ENCODE data around the gene CHST15.

The CHST15 gene

GRCh38 chr10:124059551-124059950 is 33.8 kb downstream of the CHST15 start:
- no peak for ATAC-seq
- peaks cover 7% of the 10 kb centered on the region for H3K4me1 Mint-ChIP-seq

GRCh38 chr10:124058346-124059003 is 34.9 kb downstream of the CHST15 start:
- H3K4me1 Mint-ChIP-seq, result no peaks in the 10 kb centered on the region
- H3K36me3 Mint-ChIP-seq, result no peaks in the 10 kb centered on the region
- no peaks in the 10 kb centered on the region for H3K9me3 Mint-ChIP-seq
- H3K27ac Mint-ChIP-seq, result no peak overlapping the region
- ATAC-seq (no peak), DNase-seq (ENCODE audit: low spot score in 2 of 2) (no peak)
- no peak overlapping the region for H3K4me3 Mint-ChIP-seq

More at GRCh38 chr10:124059551-124059950, 33.8 kb downstream of the CHST15 start:
- Mint-ChIP-seq H3K4me3 (no peak overlapping the region), H3K27ac (no peak overlapping the region), H3K9me3 (no peaks in the 10 kb centered on the region), H3K36me3 (no peaks in the 10 kb centered on the region)
- DNase-seq (ENCODE audit: low spot score in 2 of 2), result no peak

- Mint-ChIP-seq H3K9me3 (no peaks in the 10 kb centered on the region), H3K4me3 (no peak overlapping the region), H3K36me3 (no peaks in the 10 kb centered on the region), H3K4me1 (no peaks in the 10 kb centered on the region), H3K27ac (no peak overlapping the region)
- DNase-seq (ENCODE audit: low spot score in 2 of 2), result no peak
- no peak for ATAC-seq
These were observed 35.8 kb downstream of the CHST15 start for GRCh38 chr10:124057601-124058000.

- DNase-seq (ENCODE audit: low spot score in 2 of 2) (no peak), ATAC-seq (peak; percentile 20)
- no peak overlapping the region for H3K27ac Mint-ChIP-seq
- H3K36me3 Mint-ChIP-seq, result no peaks in the 10 kb centered on the region
- no peaks in the 10 kb centered on the region for H3K9me3 Mint-ChIP-seq
- H3K4me1 Mint-ChIP-seq, result no peaks in the 10 kb centered on the region
- H3K4me3 Mint-ChIP-seq, result no peak overlapping the region
These were observed 36.9 kb downstream of the CHST15 start for GRCh38 chr10:124056337-124056980.

DNA sequence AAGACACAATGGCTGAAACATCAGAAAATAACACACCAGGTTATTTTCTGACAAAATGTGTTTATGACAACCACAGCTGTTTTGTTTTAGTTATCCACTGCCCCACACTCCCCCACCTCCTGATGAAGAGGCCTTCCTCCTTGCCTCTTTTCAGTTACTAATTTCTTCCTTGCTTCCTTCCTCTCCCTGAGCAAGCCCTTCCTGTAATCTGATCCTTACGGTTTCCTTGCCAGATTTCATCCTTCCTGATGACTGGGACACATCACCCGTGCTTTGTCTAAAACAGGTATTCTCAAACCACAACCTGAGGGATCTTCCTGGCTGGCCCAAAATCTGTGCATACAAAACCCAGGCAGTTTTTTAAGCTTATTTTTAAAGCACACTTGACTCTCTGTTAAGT is 39.4 kb downstream of the CHST15 start:
- Mint-ChIP-seq H3K4me3 (no peak overlapping the region), H3K27ac (no peak overlapping the region), H3K4me1 (no peaks in the 10 kb centered on the region), H3K36me3 (no peaks in the 10 kb centered on the region), H3K9me3 (no peaks in the 10 kb centered on the region)
- no peak for DNase-seq (ENCODE audit: low spot score in 2 of 2)
- no peak for ATAC-seq

- ATAC-seq, result no peak
- H3K4me3 Mint-ChIP-seq, result no peak overlapping the region
- H3K36me3 Mint-ChIP-seq, result no peaks in the 10 kb centered on the region
- no peaks in the 10 kb centered on the region for H3K4me1 Mint-ChIP-seq
- H3K27ac Mint-ChIP-seq, result no peak overlapping the region
- H3K9me3 Mint-ChIP-seq, result no peaks in the 10 kb centered on the region
- DNase-seq (ENCODE audit: low spot score in 2 of 2), result no peak
These were observed 40.8 kb downstream of the CHST15 start for GRCh38 chr10:124052561-124052960.

- no peaks in the 10 kb centered on the region for H3K4me1 Mint-ChIP-seq
- no peak overlapping the region for H3K27ac Mint-ChIP-seq
- no peak for DNase-seq (ENCODE audit: low spot score in 2 of 2)
- no peak overlapping the region for H3K4me3 Mint-ChIP-seq
- H3K9me3 Mint-ChIP-seq, result peaks cover 3% of the 10 kb centered on the region
- ATAC-seq, result no peak
- no peaks in the 10 kb centered on the region for H3K36me3 Mint-ChIP-seq
These were observed 43.1 kb downstream of the CHST15 start for GRCh38 chr10:124050021-124051015.

- Mint-ChIP-seq H3K9me3 (peaks cover 3% of the 10 kb centered on the region), H3K36me3 (no peaks in the 10 kb centered on the region), H3K4me1 (no peaks in the 10 kb centered on the region), H3K27ac (no peak overlapping the region), H3K4me3 (no peak overlapping the region)
- ATAC-seq (peak; percentile 9), DNase-seq (ENCODE audit: low spot score in 2 of 2) (no peak)
These were observed 43.9 kb downstream of the CHST15 start for GRCh38 chr10:124049484-124049883.

DNA sequence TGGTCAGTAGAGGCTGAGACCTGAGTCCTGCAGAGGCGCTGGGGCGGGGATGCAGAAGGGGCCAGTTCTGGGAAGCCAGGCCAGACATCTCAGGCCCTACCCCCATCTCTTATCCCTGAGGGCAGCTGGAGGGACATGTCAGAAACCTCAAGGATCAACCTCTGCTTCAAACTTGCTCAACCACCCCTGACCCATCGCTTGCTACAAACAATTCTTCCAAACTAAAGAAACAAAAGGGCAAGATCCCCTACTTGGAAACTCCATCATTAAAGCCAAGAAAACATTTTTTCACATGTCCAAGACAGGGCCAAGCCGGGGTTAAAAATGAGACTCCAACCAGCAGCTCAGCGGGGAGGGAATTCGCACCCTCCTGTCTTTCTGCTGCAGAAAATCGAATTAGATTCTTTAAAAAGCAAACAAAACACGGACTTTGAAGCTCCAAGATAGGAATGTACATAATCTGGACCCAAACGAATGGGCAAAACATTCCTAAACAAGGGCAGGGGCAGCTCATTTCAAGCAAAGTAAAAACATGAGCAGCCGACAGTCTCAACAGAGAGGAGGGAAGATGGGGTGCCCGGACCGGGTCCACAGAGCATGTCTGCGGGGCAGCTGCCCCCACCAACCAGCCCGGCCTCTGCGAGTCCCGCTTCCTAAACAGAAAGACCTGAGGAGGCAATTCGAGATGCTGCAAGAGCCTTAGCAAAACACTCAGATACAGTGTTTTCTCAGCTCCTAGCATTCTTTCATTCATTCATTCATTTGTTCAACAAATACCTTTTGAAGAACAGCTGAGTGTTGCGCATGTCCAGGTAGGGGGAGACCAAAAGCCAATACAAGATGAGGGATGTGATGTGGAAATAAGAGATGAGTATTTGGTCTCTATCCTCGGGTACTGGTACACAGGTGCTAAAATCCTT is 44.8 kb downstream of the CHST15 start:
- Mint-ChIP-seq H3K4me3 (no peak overlapping the region), H3K4me1 (no peaks in the 10 kb centered on the region), H3K9me3 (peaks cover 3% of the 10 kb centered on the region), H3K36me3 (no peaks in the 10 kb centered on the region), H3K27ac (no peak overlapping the region)
- ATAC-seq, result no peak
- DNase-seq (ENCODE audit: low spot score in 2 of 2), result no peak

DNA sequence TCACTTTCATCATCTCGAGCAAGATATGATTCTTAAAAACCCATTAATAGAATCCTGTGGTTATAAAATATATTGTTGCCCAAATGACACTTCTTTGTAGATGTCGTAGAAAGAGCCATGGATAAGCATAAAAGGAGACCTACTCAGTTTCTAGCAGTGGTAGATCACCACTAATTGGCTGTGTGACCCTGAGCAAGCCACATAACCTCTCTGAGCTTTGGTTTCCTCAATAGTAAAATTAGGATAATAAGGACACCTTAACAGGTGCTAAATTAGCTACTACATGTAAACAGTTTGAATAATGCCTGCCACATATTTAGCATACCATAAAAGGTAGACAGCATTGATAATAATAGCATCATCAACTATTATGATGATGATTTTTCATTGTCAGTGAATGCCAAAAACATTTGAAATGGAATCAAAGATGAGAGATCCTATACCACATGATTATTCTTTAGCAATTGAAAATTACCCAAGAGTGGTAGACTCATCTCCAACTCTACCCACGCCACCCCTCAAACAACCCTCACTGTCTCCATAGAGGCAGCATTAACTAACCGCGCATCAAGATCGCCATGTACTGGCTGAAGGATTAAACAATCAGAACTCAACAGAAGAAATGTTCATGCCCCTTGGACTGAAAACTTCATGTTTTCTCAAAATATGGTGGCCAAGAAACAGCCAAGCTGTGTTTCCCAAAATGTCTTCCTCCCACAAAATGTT is 45.8 kb downstream of the CHST15 start:
- no peaks in the 10 kb centered on the region for H3K36me3 Mint-ChIP-seq
- H3K4me1 Mint-ChIP-seq, result no peaks in the 10 kb centered on the region
- H3K4me3 Mint-ChIP-seq, result no peak overlapping the region
- DNase-seq (ENCODE audit: low spot score in 2 of 2), result no peak
- H3K9me3 Mint-ChIP-seq, result peaks cover 3% of the 10 kb centered on the region
- no peak overlapping the region for H3K27ac Mint-ChIP-seq
- no peak for ATAC-seq

DNA sequence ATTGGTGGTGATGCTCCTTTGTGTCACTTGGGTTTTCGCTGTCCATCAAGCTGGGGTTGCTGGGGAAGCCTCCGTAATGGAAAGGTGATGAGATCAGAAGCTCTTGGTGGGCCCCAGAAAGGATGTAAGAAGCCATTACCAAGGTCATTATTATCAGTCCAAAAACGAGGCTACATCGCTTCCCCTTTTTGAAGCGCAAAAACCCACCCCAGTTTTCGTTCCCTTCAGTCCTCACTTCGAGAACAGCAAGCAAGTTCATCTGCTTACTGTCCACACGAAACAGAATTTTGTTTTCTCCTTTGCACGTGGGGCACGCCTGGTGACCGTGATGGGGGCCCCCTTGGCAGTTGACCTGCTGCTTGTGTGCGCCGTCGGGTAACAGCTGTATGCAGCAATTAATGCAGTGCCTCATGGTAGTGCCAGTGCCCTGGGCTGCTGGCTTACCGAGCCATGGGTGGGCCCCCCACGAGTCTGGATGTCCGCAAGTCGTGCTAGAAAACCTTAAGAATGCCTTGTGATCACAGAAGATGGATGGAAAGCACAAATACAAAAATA is 47.5 kb downstream of the CHST15 start:
- Mint-ChIP-seq H3K4me3 (no peak overlapping the region), H3K4me1 (no peaks in the 10 kb centered on the region), H3K9me3 (peaks cover 3% of the 10 kb centered on the region), H3K27ac (no peak overlapping the region), H3K36me3 (no peaks in the 10 kb centered on the region)
- ATAC-seq (no peak), DNase-seq (ENCODE audit: low spot score in 2 of 2) (no peak)

DNA sequence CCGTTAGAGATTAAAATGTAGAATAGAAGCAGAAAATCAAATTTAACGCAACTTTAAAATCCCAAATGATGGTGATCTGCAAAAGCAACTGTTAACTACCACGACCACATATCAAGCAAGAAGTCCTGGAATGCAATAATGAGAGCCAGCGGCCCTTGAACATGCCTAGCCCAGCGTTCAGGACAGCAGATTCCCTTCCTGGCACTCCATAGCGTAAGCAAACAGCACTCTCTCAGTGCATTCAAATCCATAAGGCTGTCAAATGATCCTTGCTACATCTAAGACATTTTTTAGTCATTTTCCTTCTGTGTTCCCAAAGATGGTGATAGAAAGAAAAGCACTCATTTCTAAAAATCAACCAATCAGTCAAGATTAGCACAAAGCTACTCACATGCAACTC is 48.1 kb downstream of the CHST15 start:
- Mint-ChIP-seq H3K4me1 (no peaks in the 10 kb centered on the region), H3K4me3 (no peak overlapping the region), H3K27ac (no peak overlapping the region), H3K9me3 (peaks cover 3% of the 10 kb centered on the region), H3K36me3 (no peaks in the 10 kb centered on the region)
- ATAC-seq (no peak), DNase-seq (ENCODE audit: low spot score in 2 of 2) (no peak)

DNA sequence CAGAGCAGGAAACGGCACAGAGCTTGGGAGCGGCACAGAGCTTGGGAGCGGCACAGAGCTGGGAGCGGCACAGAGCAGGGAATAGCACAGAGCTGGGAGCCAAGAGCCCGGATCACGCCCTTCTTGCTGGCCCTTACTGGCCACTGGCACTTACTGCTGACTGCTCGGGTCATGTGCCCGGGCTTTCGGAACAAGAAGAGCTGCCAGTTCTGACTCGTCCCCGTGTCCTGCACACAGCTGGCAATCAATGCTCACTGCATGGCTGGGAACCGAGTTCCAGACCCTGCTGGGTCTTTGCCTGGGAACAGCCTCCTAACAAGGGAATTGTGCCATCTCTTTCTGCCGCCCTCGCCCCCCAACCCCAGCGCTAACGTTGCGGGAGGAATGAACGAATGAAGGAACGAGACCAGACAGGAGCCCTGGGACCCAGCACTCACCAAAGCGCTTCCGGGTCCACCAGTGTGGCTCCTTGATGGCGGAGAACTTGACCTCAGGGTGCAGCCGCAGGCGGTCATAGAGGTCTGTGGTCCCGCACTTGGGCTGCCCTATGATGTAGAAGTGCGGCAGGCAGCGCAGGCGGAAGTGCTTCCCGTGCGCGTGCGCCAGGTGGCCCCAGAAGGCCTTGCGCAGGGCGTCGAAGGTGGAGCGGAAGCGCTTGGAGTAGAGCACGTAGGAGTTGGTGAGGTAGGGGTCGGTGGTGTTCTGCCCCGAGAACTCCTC is 49.1 kb downstream of the CHST15 start:
- Mint-ChIP-seq H3K27ac (no peak overlapping the region), H3K9me3 (peaks cover 3% of the 10 kb centered on the region), H3K36me3 (no peaks in the 10 kb centered on the region), H3K4me3 (no peak overlapping the region), H3K4me1 (no peaks in the 10 kb centered on the region)
- DNase-seq (ENCODE audit: low spot score in 2 of 2), result no peak
- no peak for ATAC-seq
